A172 (cell line): ENCODE measurements around the gene CINP. TPM values are rescaled to one million over a fixed set of nuclear protein-coding genes. Genes with fewer than 3 reads are reported as not detected.
A peak's percentile ranks its signal among the peaks of the same experiment; 100 is the strongest.
"Not testable (repeated sequence)": the region's sequence is repeated elsewhere in the genome, so short reads cannot be mapped to it uniquely, and the experiment has no call there.

Experiments
- DNase-seq: peaks from one replicate; pipeline ENCODE4 v3.0.0-alpha.2; 2015; ENCODE audit warnings: low spot score
- total RNA-seq: library from RNA; depleted of rRNA; stranded (reverse); fragments of >200 nt; shearing (Covaris generic); gene quantifications from 2 replicates; pipeline ENCODE4 v1.2.3, GENCODE V29; 2014

The CINP gene
- total RNA-seq, 1 experiment from 2014 or later = 47.4 TPM

DNA sequence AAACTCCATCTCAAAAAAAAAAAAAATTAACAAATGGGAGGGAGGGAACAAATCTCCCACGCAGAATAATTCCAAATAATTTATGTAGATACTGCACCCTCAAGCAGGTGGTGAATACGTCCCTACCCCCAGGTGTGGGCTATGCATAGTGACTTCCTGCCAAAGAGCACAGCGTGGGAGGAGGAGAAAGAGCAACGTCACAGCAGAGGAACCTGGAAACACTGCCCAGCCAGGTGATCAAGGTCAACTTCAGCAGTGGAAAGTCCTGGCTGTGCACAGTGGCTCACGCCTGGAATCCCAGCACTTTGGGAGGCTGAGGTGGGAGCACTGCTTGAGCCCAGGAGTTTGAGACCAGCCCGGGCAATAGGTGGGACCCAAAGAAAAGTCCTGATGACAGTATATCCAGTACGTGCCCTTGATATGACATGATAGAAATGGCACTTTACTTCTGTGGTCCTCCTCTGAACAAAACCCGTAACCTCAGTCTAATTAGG lies 9.5 kb downstream of the CINP start:
- DNase-seq = no peak

DNA sequence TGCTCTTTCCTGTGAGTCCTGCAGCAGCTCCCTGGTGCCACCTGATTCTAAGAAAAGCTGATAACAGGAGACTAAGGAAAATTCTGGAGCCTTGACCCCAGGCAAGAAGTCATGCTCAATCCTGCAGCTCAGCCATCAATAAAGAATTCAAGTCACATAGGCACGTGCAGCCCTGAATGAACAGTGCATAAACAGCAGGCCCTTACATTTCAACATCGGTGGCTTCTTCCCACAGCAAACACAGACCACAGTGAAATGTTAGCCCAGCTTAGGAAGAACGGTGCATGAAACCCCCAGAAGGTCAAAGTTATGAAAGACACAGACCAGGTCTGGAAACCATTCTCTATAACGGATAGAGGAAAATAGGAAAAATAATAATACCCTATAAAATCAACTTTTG lies 10.5 kb downstream of the CINP start:
- no peak for DNase-seq

DNA sequence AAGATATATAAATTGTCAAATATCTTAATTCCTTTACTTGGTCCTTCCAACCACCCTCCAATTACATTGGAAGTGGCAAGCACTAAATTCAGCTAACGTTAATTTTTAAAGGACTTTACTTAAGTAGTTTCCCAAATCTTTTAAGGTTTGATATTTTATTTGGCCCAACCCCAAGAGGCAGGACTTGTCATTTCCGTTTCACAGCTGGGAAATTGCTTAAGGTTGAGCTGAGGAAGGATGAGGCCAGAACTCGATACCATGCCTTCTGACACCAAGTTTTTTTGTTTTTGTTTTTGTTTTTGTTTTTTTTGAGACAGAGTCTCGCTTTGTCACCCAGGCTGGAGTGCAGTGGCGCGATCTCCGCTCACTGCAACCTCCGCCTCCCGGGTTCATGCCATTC lies 11.1 kb downstream of the CINP start:
- DNase-seq = not testable (repeated sequence)

DNA sequence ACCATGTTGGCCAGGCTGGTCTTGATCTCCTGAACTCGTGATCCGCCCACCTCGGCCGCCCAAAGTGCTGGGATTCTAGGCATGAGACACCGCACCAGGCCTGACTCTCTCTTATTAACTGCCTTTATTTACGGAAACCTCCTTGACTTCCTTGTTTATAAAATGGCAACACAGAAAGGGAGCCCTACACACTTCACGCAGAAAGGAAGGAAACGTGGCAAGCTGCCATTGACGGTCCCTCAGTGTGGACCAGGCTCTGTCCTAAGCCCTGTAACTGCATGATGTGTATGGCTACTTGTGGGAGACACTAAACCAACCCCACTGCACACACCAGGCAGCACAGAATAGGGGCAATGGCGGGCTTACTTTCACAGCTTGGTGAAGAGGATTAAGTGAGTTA lies 11.7 kb downstream of the CINP start:
- no peak for DNase-seq

DNA sequence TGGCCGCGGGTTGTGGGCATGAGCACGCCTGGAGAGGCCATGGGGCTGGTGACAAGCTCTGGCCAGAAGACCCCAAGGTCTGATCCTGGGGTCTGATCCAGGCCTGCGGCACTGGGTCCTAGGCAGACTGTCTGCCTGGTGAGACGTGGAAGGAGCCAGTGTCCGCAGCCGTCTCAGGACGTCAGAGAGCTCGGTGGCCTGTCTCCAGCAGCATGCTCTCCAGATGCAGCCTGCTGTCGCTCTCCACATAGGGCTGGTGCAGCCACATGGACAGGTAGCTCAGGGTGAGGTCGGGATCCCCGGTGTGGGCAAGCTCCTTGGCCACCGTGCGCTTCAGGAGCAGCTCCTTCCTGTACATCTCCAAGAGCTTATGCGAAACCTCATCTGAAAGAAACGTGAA lies 14.3 kb downstream of the CINP start:
- DNase-seq = no peak

DNA sequence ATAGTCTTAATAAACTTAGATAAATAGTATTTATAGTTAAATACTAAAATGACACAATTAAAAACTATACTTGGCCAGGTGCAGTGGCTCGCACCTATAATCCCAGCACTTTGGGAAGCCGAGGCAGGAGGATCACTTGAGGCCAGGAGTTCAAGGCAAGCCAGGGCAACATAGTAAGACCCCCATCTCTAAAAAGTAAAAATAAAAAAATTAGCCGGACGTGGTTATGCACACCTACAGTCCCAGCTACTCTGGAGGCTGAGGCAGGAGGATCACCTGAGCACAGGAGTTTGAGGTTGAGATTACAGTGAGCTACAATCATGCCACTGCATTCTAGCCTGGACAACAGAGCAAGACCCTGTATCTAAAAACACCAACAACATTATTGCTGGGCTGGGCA lies 16.0 kb downstream of the CINP start:
- DNase-seq = no peak

DNA sequence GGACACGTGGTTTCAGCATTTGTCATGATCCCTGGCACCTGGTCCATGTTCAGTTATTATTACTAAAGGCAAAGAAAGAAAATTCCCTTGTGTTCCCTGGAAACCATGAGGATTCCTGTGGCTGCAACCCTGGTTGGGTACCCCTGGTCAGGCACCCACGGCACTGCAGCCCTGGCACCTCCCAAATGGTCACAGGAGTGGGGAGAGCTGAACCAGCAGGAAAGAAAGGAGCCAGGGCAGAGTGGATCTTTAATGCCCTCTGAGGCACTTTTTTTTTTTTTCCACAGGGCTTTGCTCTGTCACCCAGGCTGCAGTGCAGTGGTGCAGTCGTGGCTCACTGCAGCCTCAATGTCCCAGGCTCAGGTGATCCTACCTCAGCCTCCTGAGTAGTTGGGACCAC lies 17.5 kb downstream of the CINP start:
- DNase-seq = no peak

DNA sequence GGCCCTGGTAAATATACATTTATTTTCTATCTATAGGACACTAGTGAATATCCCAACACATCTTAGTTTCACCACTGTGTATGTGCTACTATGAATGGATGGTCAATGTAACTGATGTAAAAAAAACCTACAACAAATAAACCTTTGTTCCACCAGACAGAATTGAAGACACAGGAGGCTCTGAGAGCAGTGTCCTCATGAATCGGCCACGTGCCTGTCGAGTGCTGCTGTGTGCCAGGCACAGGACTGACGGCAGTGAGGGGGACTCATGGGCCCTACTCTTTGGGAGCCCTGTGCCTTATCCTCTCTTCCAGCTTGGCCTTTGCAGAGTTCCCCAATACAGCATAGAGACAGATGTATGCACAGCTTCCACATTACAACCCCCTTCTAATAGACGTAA lies 18.2 kb downstream of the CINP start:
- no peak for DNase-seq

DNA sequence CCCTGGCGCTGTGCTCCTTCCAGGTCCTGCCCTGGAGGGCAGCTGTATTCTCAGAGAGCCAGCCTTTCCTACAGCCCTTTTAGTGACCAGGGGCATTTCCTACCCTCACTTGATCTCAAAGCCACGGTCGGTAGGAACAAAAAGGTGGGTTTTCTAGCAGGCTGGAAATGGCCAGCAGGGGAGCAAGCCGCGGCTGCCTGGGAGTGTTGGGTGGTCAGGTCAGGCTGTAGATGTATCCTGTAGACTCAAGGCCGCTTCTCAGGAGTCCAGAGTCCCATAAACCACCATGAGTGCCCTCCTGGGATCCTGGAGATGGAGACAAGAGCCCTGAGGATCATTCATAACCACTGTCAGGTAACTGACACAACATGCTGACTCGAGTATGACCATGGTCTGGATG lies 18.6 kb downstream of the CINP start:
- no peak for DNase-seq

DNA sequence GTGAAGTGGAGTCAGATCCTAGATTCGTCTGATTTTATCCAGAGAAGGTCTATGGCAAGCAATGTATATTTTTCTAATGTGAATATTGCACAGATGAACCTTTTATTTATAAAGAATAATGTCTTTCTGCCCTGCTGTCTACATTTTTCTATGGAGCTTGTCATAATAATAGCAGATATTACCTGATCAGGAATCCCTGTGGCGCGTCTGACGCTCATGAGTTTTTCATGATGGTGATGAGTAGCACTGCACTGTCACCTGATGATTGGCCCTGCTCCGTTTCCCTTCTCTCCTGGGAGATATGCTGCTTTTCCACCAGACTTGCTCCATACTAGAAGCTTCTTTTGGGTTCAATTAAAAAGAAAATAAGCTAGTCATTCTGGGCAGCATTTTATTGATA lies 20.5 kb downstream of the CINP start:
- DNase-seq = no peak

DNA sequence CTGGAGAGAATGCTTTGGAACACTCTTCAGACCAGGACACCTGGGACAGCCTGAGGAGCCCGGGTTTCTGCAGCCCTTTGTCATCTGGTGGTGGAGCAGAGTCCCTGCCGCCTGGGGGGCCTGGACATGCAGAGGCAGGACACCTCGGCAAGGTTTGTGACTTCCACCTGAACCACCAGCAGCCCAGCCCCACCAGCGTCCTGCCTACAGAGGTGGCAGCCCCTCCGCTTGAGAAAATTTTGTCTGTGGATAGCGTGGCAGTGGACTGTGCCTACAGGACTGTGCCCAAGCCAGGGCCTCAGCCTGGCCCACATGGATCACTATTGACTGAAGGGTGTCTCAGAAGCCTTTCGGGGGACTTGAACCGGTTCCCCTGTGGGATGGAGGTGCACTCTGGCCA lies 21.1 kb downstream of the CINP start:
- no peak for DNase-seq

DNA sequence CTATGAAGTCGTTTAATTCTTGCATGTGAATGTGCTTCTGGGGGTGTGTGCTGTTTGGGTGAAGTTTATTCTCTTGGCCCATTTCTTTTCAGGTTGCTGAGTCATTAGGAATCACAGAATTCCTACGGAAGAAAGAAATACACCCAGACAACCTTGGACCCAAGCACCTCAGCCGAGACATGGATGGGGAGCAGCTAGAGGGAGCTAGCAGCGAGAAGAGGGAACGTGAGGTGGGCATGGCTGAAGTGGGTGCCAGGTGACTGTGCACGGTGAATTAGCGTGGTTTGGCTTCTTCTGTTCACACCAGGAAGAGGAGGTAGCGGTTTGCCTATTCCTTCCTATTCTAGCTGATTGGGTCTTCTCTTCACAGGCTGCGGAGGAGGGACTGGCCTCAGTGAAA lies 24.0 kb downstream of the CINP start:
- no peak for DNase-seq

DNA sequence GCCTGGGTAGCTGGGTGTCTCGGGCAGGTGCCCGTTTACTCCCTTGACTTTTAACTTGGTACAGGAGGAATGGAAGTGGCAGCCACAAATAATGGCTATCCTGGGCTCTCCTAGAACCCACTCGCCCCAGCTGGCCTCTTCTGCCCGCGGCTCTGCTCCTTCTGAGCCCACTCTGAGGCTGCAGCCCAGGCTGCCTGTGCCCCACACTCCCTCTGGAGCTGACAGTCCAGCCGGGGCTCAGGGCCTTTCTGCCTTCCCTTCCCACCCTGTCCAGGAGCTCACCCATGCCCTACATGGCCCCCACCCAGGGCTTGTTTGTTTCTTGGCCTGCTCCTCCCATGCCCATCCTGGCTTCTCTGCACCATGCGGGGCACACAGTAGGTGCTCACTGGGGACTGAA lies 27.5 kb downstream of the CINP start:
- no peak for DNase-seq

DNA sequence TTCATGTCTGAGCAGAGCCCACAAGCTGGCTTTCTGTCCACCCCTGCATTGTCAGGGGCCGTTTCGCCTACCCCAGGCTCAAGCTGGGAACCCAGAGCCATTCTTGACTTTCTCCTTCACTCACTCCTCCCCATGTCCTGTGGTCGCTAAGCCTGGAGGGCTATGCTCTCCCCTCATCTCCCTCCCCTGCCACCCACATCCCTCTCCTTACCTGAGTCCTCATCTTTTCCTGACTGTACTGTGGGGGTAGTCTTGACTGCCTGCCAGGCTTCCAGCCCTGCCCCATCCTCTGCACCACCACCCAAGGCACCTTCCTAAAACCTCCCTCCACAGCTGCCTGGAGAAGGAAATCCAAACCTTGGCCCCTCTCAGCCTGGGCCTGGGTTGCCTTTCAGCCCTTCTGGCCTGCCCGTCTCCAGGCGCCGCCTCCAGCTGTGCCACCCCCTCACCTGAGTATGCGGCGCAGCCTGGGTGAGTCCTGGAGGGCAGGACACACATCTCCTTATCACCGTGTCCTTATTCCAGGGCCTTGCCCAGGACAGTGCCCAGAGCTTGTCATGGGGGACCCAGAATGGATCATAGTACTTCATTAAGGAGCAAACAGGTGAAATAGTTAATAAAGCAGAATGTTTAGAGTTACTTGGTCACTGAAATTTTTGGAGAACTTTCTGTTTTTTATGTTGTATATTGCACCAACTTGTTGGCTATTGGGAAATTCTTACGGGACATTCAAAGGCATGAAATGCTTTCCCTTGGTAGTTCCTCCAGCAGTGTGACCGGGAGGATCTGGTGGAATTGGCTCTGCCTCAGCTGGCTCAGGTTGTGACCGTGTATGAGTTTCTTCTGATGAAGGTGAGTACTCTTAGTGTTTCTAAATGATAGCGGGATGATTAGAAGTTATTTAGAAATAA lies 28.6 kb downstream of the CINP start:
- DNase-seq = no peak

DNA sequence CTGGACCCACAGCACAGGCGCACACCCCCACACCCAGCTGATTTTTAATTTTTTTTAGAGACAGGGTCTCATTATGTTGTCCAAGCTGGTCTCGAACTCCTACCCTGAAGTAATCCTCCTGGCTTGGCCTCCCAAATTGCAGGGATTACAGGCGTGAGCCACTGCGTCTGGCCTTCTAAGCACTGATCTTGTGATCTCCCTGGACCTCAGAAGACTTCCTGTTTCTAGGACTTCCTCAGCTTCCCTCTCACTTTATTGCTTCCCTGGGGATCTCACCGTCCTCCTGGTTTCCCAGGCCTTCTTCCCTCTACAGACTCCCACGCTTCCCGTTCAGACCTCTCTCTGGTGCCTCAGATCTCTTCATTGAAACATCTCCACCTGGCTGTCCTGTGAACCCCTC lies 29.3 kb downstream of the CINP start:
- DNase-seq = no peak

DNA sequence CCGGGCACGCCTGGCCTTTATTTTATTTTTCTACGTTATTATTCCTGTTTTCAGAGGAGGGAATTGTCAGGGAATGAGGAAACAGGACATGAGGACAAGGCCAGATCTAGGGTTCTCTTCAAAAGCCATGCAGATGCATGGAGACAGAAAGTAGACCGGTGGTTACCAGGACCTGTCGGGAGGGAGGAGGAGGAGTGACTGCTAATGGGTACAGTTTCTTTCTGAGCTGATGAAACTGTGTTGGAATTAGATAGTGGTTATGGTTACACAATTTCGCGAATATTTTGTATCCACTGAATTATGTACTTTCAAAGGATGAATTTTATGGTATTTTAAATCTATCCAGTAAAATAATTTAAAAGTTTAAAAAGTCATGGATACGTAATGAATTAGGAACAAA lies 31.9 kb downstream of the CINP start:
- no peak for DNase-seq

DNA sequence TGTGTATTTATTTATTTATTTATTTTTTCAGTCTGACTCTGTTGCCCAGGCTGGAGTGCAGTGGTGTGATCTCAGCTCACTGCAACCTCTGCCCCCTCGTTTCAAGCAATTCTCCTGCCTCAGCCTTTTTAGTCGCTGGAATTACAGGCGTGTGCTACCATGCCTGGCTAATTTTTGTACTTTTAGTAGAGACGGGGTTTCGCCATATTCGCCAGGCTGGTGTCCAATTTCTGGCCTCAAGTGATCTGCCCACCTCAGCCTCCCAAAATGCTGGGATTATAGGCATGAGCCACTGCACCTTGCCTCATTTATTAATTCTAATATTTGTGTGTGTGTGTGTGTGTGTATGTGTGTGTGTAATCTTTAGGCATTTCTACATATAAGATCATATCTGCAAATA lies 33.3 kb downstream of the CINP start:
- not testable (repeated sequence) for DNase-seq

DNA sequence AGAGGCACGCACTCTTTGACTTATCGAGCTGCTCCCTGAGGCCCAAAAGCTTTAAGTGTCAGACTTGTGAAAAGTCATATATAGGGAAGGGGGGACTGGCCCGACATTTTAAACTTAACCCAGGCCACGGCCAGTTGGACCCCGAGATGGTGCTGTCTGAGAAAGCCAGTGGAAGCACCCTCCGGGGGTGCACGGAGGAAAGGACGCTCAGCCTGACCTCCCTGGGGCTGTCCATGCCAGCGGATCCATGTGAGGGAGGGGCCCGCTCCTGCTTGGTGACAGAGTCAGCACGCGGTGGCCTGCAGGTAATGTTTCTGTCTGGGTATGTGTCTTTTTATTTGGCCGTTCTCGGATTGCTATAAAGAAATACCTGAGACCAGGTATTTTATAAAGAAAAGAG lies 36.1 kb downstream of the CINP start:
- no peak for DNase-seq

DNA sequence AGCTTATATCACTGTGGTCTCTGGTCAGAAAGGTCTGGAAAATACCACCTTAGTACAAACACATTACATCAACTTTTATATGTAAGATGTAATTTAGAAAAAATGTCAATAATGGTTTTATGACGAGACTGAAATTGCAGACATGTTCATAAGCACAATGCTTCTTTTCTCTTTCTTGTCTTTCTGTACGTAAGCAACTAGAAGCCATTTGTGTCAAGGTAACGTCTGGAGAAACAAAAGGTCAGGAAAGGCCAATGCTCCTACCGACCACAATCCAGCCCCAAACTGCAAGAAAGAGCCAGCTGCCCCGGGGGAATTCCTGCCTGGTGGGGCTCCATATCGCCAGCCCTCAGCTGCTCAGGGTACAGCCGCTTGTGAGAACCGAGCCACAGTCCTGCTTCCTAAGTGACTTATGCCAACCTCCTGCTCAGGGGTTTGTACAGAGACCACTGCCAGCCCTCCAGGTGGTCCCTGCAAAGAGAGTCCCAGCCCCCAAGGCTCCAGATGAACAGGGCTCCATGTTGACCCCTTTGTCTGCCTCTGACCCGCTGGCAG lies 36.8 kb downstream of the CINP start:
- no peak for DNase-seq

DNA sequence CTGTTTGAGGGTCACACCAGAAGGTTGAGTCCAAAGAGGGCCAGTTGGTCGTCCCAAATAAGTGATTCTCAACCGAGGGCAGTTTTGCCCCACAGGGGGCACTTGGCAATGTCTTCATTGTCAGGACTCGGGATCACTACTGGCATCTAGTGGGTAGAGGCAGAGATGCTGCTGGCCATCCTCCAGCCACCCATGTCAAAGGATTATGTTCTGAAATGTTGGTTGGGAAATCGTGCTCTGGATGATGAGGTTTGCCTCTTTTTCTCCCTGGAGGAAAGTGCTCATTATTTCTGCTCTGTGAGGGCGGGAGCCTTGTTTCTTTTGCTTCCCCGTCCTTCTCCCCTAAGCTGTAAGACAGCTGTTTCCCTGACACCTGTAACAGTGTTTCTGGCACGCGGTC lies 39.6 kb downstream of the CINP start:
- peak; percentile 65 for DNase-seq

DNA sequence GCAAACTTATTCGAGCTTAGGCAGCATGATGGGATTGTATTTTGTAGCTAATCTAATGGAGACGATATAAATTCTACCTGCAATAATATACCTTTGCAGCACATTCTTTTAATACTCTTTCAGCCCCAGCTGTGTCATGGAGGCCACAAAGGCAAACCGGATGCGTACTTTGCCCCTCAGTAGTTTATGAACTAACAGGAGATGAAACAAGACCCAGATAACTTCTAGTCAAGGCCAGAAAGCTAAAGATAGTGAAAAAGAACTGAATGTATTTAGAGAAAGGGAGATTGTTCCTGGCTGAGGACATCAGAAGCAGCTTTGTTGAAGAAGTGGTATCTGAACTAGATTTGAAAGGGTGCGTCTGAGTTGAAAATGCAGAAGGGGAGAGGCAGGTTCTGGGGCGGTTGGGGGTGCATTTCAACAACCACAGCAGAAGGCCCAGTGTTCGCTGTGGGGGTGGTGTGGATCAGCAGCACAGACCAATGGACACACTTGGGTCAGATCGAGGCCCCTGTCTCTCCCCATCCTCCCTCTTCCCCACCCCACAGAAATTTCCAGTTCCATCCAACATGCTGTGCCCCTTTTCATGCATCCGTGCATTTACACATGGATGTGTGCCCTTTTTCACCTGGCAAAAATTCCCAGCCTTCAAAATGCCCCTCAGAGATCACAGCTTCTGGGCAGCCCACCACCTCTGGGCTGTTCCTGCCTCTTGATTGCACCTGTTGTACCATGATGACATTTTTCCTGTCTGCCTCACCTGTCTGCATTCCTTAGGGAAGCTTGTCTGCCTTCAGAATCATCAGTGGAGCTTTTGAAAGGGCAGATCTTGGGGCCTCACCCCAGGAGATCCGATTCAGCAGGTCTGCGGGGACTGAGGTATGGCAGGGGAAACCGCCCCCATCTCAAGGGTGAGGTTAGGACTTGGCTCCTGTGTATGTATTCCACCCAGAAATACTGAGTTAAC lies 41.0 kb downstream of the CINP start:
- no peak for DNase-seq
